Measurements from ENCODE around the gene ACOT11.

The ACOT11 gene

DNA sequence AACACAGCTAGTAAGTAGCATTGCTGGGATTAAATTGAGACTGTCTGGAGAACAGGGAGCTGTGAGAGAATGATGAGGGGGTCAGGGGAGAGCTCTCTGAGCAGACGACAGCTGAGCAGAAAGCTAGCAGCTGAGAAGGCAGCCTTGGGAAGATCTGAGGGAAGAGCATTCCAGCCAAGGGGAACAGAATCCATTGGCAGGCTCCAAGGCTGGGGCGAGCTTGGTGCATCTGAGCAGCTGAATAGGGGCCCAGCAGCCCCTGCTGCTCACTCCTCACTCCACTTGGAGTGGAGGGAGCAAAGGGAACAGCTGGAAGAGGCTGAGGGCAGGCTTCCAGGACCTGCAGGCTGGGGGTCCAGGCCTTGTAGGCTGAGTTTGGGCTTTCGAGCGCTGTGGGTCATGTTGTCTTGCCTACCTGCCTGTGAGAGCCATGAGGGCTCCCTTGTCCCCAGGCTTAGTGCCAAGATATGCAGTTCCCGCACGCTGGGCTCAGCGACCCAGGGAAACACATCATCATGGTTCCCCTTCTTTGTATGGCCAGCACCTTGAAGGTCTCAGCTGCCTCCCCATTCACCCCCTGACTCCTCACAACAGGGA, 10.5 kb downstream of the ACOT11 start:
- no peak overlapping the region for H3K27ac ChIP-seq (ENCODE audit: low read length)
- H3K9me3 ChIP-seq (replicated peaks; ENCODE audit: insufficient read depth, low read length), result no peaks in the 10 kb centered on the region
- no peak overlapping the region for H3K4me3 ChIP-seq (ENCODE audit: low read length)
- H3F3A ChIP-seq (ENCODE audit: insufficient read depth, low read length), result no peaks in the 10 kb centered on the region
- H3K9me2 ChIP-seq (replicated peaks; ENCODE audit: insufficient read depth, low read length), result no peaks in the 10 kb centered on the region
- H3K4me2 ChIP-seq (ENCODE audit: low read depth, low read length), result no peak overlapping the region
- no peak for DNase-seq
- no peaks in the 10 kb centered on the region for H3K4me1 ChIP-seq (ENCODE audit: low read length)
- H3K79me2 ChIP-seq (ENCODE audit: low read length), result no peaks in the 10 kb centered on the region
- no peaks in the 10 kb centered on the region for H4K20me1 ChIP-seq (ENCODE audit: insufficient read depth, low read length)
- H3K36me3 ChIP-seq (replicated peaks; ENCODE audit: insufficient read depth, low read length), result no peaks in the 10 kb centered on the region
- no peak overlapping the region for H3K9ac ChIP-seq (ENCODE audit: low read length)
- H3K27me3 ChIP-seq (replicated peaks; ENCODE audit: insufficient read depth, low read length), result no peaks in the 10 kb centered on the region
- no peak overlapping the region for H2AFZ ChIP-seq (ENCODE audit: low read length)
- TF ChIP-seq EZH2phosphoT487 (IDR thresholded peaks at IDR 0.05; ENCODE audit: low read length) (no peak), CTCF (IDR thresholded peaks at IDR 0.05; ENCODE audit: low read length) (no peak), EZH2 (optimal IDR thresholded peaks at IDR 0.05; ENCODE audit: low read depth, low read length) (no peak)

DNA sequence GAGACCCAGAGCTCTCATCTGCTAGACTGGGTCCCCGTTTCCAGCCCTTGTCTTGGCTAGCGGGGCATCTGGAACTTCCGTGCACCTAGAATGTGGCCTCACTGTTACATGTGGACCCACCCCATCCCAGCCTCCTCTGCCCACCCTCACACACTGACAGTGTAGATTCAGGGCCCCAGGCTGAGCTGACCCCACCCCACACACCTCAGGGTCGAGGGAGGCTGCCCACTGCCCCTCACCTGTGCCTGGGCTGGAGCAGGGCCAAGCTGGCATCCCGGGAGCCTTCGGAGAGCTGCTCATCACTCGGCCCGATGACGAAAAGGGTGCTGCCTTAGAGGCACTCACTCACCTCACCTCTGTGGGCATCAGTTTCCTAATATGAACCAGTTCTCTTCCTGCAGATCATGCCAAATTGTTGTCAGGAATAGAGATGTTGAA, 11.1 kb downstream of the ACOT11 start:
- Histone ChIP-seq H3F3A (ENCODE audit: insufficient read depth, low read length) (no peaks in the 10 kb centered on the region), H3K9me2 (replicated peaks; ENCODE audit: insufficient read depth, low read length) (no peaks in the 10 kb centered on the region), H3K79me2 (ENCODE audit: low read length) (no peaks in the 10 kb centered on the region), H3K9me3 (replicated peaks; ENCODE audit: insufficient read depth, low read length) (no peaks in the 10 kb centered on the region), H3K27ac (ENCODE audit: low read length) (no peak overlapping the region), H4K20me1 (ENCODE audit: insufficient read depth, low read length) (no peaks in the 10 kb centered on the region), H3K36me3 (replicated peaks; ENCODE audit: insufficient read depth, low read length) (no peaks in the 10 kb centered on the region), H3K27me3 (replicated peaks; ENCODE audit: insufficient read depth, low read length) (no peaks in the 10 kb centered on the region), H3K4me3 (ENCODE audit: low read length) (no peak overlapping the region), H3K4me1 (ENCODE audit: low read length) (no peaks in the 10 kb centered on the region), H3K9ac (ENCODE audit: low read length) (no peak overlapping the region), H2AFZ (ENCODE audit: low read length) (no peak overlapping the region), H3K4me2 (ENCODE audit: low read depth, low read length) (no peak overlapping the region)
- DNase-seq, result no peak
- TF ChIP-seq EZH2 (optimal IDR thresholded peaks at IDR 0.05; ENCODE audit: low read depth, low read length) (no peak), EZH2phosphoT487 (IDR thresholded peaks at IDR 0.05; ENCODE audit: low read length) (no peak), CTCF (IDR thresholded peaks at IDR 0.05; ENCODE audit: low read length) (no peak)

- no peak for DNase-seq
- no peaks in the 10 kb centered on the region for H3K9me3 ChIP-seq (replicated peaks; ENCODE audit: insufficient read depth, low read length)
- H3K4me3 ChIP-seq (ENCODE audit: low read length), result no peak overlapping the region
- no peaks in the 10 kb centered on the region for H3F3A ChIP-seq (ENCODE audit: insufficient read depth, low read length)
- no peak overlapping the region for H3K4me2 ChIP-seq (ENCODE audit: low read depth, low read length)
- no peaks in the 10 kb centered on the region for H3K9me2 ChIP-seq (replicated peaks; ENCODE audit: insufficient read depth, low read length)
- H2AFZ ChIP-seq (ENCODE audit: low read length), result no peak overlapping the region
- H4K20me1 ChIP-seq (ENCODE audit: insufficient read depth, low read length), result no peaks in the 10 kb centered on the region
- H3K9ac ChIP-seq (ENCODE audit: low read length), result no peak overlapping the region
- no peaks in the 10 kb centered on the region for H3K27me3 ChIP-seq (replicated peaks; ENCODE audit: insufficient read depth, low read length)
- TF ChIP-seq EZH2 (optimal IDR thresholded peaks at IDR 0.05; ENCODE audit: low read depth, low read length), result no peak
- no peak for TF ChIP-seq EZH2phosphoT487 (IDR thresholded peaks at IDR 0.05; ENCODE audit: low read length)
- no peak for TF ChIP-seq CTCF (IDR thresholded peaks at IDR 0.05; ENCODE audit: low read length)
- H3K4me1 ChIP-seq (ENCODE audit: low read length), result no peaks in the 10 kb centered on the region
- no peaks in the 10 kb centered on the region for H3K36me3 ChIP-seq (replicated peaks; ENCODE audit: insufficient read depth, low read length)
- no peak overlapping the region for H3K27ac ChIP-seq (ENCODE audit: low read length)
- no peaks in the 10 kb centered on the region for H3K79me2 ChIP-seq (ENCODE audit: low read length)
Measured at GRCh38 chr1:54559771-54560231, 11.8 kb downstream of the ACOT11 start.

Data from MM.1S (cell line).